ENCODE measurements around the gene PVALB.

The PVALB gene

DNA sequence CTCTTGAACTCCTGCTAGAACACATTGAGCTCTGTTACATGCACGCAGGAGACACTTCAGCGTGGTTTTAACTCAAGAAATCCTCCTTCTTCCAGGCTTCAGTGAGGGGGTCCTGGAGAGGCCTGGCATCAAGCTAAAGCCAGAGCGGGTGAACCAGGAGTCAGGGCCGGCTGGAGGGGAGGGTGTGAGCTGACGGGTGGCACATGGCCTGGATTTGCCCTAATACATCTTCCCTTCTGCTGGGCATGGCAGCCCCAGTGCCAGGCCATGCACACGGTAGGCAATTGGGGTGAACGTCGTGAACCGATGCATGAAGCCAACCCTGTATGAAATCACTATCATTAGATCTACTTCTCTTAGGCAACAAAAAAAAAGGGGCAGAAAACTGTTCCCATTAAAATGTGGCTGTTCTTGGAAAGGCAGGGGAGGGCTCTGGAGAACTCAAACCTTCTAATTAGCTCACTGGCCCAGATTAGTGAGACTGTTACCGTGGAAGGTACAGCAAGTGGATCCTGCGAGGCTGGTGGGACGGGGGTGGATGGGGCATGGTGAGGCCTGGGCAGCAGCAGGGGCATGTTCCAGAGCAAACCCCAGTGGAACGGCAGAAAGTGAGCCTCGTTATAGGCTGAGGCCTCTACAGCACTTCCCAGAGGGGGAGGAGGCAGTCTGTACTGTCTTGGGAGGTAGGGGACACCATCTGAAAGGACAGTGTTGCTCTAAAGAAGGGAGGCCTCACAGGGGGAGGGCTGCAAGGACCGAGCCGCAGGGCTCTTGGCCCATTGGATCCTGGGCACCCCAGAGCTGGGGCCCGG is 51.5 kb downstream of the PVALB start:
- no peak overlapping the region for H3K4me3 ChIP-seq (ENCODE audit: low read depth, low read length)
- DNase-seq (ENCODE audit: low read depth) = no peak
- TF ChIP-seq, protein P1, sequence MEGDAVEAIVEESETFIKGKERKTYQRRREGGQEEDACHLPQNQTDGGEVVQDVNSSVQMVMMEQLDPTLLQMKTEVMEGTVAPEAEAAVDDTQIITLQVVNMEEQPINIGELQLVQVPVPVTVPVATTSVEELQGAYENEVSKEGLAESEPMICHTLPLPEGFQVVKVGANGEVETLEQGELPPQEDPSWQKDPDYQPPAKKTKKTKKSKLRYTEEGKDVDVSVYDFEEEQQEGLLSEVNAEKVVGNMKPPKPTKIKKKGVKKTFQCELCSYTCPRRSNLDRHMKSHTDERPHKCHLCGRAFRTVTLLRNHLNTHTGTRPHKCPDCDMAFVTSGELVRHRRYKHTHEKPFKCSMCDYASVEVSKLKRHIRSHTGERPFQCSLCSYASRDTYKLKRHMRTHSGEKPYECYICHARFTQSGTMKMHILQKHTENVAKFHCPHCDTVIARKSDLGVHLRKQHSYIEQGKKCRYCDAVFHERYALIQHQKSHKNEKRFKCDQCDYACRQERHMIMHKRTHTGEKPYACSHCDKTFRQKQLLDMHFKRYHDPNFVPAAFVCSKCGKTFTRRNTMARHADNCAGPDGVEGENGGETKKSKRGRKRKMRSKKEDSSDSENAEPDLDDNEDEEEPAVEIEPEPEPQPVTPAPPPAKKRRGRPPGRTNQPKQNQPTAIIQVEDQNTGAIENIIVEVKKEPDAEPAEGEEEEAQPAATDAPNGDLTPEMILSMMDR (IDR thresholded peaks at IDR 0.05; ENCODE audit: insufficient read depth, low read depth, low read length, missing control alignments) = no peak

DNA sequence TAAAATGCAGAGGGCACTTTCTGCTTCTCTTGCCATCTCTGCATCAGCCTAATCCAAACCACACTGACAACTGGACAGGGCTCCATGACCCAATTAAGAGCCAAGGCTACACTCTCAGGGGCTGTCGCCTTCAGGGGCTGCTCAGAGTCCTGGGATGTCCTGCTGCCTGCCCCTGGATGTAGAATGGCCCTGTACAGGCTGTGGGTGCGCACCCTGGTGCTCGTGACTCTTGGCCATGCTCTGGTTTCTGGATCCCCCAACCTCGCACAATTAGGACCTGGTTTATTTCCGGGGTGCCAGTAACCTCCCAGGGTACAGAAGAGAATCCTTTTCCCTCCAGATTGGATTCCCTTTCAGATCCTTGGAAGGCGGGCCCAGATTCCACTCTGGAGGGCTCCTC is 52.2 kb downstream of the PVALB start:
- TF ChIP-seq, protein P1 (IDR thresholded peaks at IDR 0.05; ENCODE audit: insufficient read depth, low read depth, low read length, missing control alignments) = no peak
- DNase-seq (ENCODE audit: low read depth) = no peak

DNA sequence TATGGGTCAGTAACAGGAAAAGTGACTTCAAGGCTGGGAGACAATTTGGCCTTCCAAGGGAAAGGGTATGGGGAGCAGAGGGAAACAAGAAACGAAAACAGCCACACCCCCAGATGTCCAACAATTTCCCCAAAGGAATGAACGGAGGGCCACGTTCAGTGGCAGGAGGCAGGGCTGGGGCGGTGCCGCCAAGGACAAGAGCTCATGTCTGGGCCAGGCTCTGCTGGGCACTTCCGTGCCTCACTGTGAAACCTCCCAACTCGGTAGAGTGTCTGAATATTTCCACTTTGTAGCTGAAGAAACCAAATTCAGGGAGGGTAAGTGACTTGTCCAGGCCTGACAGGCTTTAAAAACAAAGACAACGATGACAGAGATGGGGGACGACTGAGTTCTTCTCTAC is 52.8 kb downstream of the PVALB start:
- TF ChIP-seq, protein P1 (IDR thresholded peaks at IDR 0.05; ENCODE audit: insufficient read depth, low read depth, low read length, missing control alignments) = no peak
- H3K4me3 ChIP-seq (ENCODE audit: low read depth, low read length) = no peak overlapping the region
- no peak for DNase-seq (ENCODE audit: low read depth)

More for the DNA sequence above, 52.2 kb downstream of the PVALB start:
- H3K4me3 ChIP-seq (ENCODE audit: low read depth, low read length) = no peak overlapping the region

DNA sequence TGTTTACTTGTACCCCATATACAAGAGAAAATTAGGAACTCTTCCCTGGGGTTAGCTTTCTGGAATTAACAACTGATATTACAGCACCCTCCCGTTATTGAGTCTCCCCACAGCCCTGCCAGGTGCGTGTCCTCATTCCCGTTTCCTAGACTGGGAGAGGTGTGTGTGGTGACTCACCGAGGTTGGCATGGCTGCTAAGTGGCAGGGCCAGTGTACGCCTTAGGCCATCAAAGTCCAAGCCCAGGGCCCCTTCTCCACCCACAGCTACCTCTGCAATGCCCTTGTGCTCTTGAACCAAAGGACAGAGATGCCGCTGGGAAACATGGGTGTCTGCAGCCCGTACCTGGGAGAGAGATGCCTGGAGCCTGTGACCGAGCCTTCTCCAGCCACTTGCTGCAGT is 53.3 kb downstream of the PVALB start:
- no peak for DNase-seq (ENCODE audit: low read depth)
- H3K4me3 ChIP-seq (ENCODE audit: low read depth, low read length) = no peak overlapping the region
- TF ChIP-seq, protein P1 (IDR thresholded peaks at IDR 0.05; ENCODE audit: insufficient read depth, low read depth, low read length, missing control alignments) = no peak

DNA sequence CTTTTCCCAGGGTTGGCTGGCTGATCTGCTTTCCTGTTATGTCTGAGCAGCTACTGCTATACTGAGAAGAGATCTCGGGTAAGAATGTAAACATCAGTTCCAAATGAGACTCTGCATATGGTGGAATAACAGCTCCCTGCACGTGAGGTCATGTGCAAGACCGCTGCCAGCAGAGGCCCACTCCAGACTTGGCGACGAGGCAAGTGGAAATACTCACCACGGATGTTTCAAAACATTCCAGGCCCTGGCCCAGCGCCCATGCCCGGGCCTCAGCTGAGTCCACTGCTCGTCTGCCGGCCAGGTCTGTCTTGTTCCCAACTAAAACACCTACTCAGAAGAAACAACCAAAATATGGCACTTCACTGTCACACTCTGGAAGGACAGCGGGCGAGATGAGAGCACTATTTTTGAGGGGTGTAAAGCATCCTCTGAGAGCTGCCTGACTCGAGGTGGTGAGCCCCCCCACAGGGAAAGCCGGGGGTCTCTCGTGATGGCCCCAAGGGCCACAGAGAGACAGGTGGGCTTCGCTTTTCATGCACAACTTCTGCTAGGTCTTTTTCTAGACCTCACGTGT is 54.1 kb downstream of the PVALB start:
- TF ChIP-seq, protein P1 (IDR thresholded peaks at IDR 0.05; ENCODE audit: insufficient read depth, low read depth, low read length, missing control alignments) = no peak
- DNase-seq (ENCODE audit: low read depth) = no peak
- no peak overlapping the region for H3K4me3 ChIP-seq (ENCODE audit: low read depth, low read length)

DNA sequence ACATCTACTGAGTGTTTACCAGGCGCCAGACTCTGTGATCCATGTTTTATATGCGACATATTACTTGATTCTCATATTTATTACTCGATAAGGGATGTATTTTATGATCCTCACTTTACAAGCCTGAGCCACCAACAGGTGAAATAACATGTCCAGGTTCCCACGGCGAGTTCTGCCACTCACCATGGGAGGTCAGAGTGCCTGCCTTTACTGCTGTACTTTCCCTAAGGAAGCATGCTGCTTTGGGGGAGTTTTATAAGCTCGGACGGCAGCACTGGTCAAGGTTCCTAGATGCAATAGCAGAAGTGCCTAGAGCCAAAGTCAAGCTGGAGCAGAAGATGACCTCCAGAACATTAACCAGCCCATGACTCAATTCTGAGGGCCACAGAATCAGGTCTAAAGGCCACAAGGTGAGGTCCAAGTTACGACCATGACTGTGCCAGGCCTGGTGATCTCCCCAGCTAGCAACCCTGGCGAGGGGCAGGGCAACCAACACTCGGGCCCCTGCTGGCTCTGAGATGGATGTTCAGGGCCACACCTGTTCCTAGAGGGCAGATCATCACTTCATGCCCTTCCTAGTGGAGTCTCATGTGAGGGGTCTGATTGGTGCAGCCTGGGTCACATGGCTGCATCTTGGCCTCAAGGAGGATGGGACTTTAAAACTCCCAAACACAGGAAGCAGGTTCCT is 55.1 kb downstream of the PVALB start:
- no peak overlapping the region for H3K4me3 ChIP-seq (ENCODE audit: low read depth, low read length)
- no peak for DNase-seq (ENCODE audit: low read depth)
- TF ChIP-seq, protein P1 (IDR thresholded peaks at IDR 0.05; ENCODE audit: insufficient read depth, low read depth, low read length, missing control alignments) = no peak
